Neural cell (in vitro differentiated cells): ENCODE results near the gene SVBP. TPM values are rescaled to one million over a fixed set of nuclear protein-coding genes. Genes with fewer than 3 reads are reported as not detected.
"Not testable (repeated sequence)": the region's sequence is repeated elsewhere in the genome, so short reads cannot be mapped to it uniquely, and the experiment has no call there.

Experiments used
- H2AFZ ChIP-seq: fragments of 200-600, 300-800 bp; sonication (generic), shearing (Covaris generic); 2 replicates; pipeline ENCODE4 v1.6.0; 2014; ENCODE audit warnings: low read depth, mild to moderate bottlenecking, antibody characterized with exemption, low read length, moderate library complexity
- H3F3A ChIP-seq: fragments of 200-600 bp; shearing (Covaris generic); 2 replicates; pipeline ENCODE4 v1.6.1; 2016; ENCODE audit warnings: mild to moderate bottlenecking, moderate library complexity, mixed read lengths, antibody characterized with exemption, low read length; ENCODE audit not compliant: insufficient read depth, poor library complexity, severe bottlenecking
- H3K27ac ChIP-seq: fragments of 200-600, 300-800 bp; sonication (generic), shearing (Covaris generic); 2 replicates; pipeline ENCODE4 v1.5.1; 2014; ENCODE audit warnings: mild to moderate bottlenecking, low read length, moderate library complexity
- H3K27me3 ChIP-seq: fragments of 300-800, 200-600 bp; sonication (generic), shearing (Covaris generic); 2 replicates; pipeline ENCODE4 v1.6.0; 2014; ENCODE audit warnings: mild to moderate bottlenecking, low read depth, low read length, moderate library complexity; ENCODE audit not compliant: insufficient read depth
- H3K36me3 ChIP-seq: fragments of 300-800, 200-600 bp; sonication (generic), shearing (Covaris generic); 2 replicates; pipeline ENCODE4 v1.5.1; 2014; ENCODE audit warnings: mild to moderate bottlenecking, antibody characterized with exemption, low read length, moderate library complexity; ENCODE audit not compliant: insufficient read depth
- H3K4me2 ChIP-seq: fragments of 300-800, 200-600 bp; sonication (generic), shearing (Covaris generic); 2 replicates; pipeline ENCODE4 v1.6.0; 2014; ENCODE audit warnings: mild to moderate bottlenecking, low read length
- H3K4me3 ChIP-seq: fragments of 300-800, 200-600 bp; sonication (generic), shearing (Covaris generic); 2 replicates; pipeline ENCODE4 v1.5.1; 2014; ENCODE audit warnings: mild to moderate bottlenecking, low read length, moderate library complexity
- H3K79me2 ChIP-seq: fragments of 200-600 bp; shearing (Covaris generic); replicated peaks from 2 replicates; pipeline ENCODE4 v1.6.0; 2014; ENCODE audit warnings: mild to moderate bottlenecking, low read length, moderate library complexity; ENCODE audit not compliant: insufficient read depth
- H3K9ac ChIP-seq: fragments of 300-800, 200-600 bp; sonication (generic), shearing (Covaris generic); 2 replicates; pipeline ENCODE4 v1.6.1; 2016; ENCODE audit warnings: mild to moderate bottlenecking, low read length, mixed read lengths
- H3K9me2 ChIP-seq: fragments of 200-600 bp; shearing (Covaris generic); 2 replicates; pipeline ENCODE4 v1.6.1; 2016; ENCODE audit warnings: mild to moderate bottlenecking, low read length, mixed read lengths; ENCODE audit not compliant: insufficient read depth
- H3K9me3 ChIP-seq: fragments of 200-600, 300-800 bp; sonication (generic), shearing (Covaris generic); 2 replicates; pipeline ENCODE4 v1.6.1; 2016; ENCODE audit warnings: mild to moderate bottlenecking, mixed run types, low read length, moderate library complexity, mixed read lengths
- H4K20me1 ChIP-seq: fragments of 200-600 bp; shearing (Covaris generic); 2 replicates; pipeline ENCODE4 v1.6.1; 2016; ENCODE audit warnings: mild to moderate bottlenecking, mixed run types; ENCODE audit not compliant: insufficient read depth
- CTCF ChIP-seq: fragments of 450-650 bp; IDR thresholded peaks from 2 replicates; pipeline ENCODE4 v1.5.1; 2014; ENCODE audit warnings: antibody characterized with exemption, mild to moderate bottlenecking, moderate library complexity; ENCODE audit not compliant: poor library complexity, severe bottlenecking
- EP300 ChIP-seq: fragments of 450-650 bp; conservative IDR thresholded peaks from 2 replicates; pipeline ENCODE4 v1.6.1; 2014; ENCODE audit warnings: antibody characterized with exemption, mild to moderate bottlenecking, moderate library complexity; ENCODE audit not compliant: poor library complexity, severe bottlenecking
- EZH2 ChIP-seq: fragments of 200-600, 300-800 bp; shearing (Covaris generic), sonication (generic); IDR thresholded peaks from 2 replicates; pipeline ENCODE4 v1.6.1; 2014; ENCODE audit warnings: antibody characterized with exemption, low read length, borderline replicate concordance, mild to moderate bottlenecking; ENCODE audit not compliant: insufficient read depth, poor library complexity, severe bottlenecking
- MXI1 ChIP-seq: fragments of 450-650 bp; conservative IDR thresholded peaks from 2 replicates; pipeline ENCODE4 v1.6.1; 2014; ENCODE audit warnings: antibody characterized with exemption, mild to moderate bottlenecking; ENCODE audit not compliant: poor library complexity, severe bottlenecking
- POLR2AphosphoS5 ChIP-seq: IDR thresholded peaks from 2 replicates; pipeline ENCODE4 v1.6.1; 2012
- RAD21 ChIP-seq: fragments of 450-650 bp; conservative IDR thresholded peaks from 2 replicates; pipeline ENCODE4 v1.6.1; 2014; ENCODE audit warnings: antibody characterized with exemption, mild to moderate bottlenecking, moderate library complexity
- SMC3 ChIP-seq: fragments of 450-650 bp; conservative IDR thresholded peaks from 2 replicates; pipeline ENCODE4 v1.6.1; 2014; ENCODE audit warnings: antibody characterized with exemption, mild to moderate bottlenecking, moderate library complexity; ENCODE audit not compliant: poor library complexity
- TAF1 ChIP-seq: IDR thresholded peaks from 2 replicates; pipeline ENCODE4 v1.6.1; 2012; ENCODE audit warnings: low read depth
- polyA plus RNA-seq: library from polyadenylated mRNA; depleted of rRNA; stranded (reverse); fragments of >200 nt; gene quantifications from 2 replicates; pipeline ENCODE4 v1.2.3, GENCODE V29; 2014
- TF ChIP-seq, protein P1 (sequence below): IDR thresholded peaks from 2 replicates; pipeline ENCODE4 v1.6.1; 2012; ENCODE audit warnings: borderline replicate concordance

The SVBP gene
- polyA plus RNA-seq, 1 donor from 2014 or later = 231 TPM

DNA sequence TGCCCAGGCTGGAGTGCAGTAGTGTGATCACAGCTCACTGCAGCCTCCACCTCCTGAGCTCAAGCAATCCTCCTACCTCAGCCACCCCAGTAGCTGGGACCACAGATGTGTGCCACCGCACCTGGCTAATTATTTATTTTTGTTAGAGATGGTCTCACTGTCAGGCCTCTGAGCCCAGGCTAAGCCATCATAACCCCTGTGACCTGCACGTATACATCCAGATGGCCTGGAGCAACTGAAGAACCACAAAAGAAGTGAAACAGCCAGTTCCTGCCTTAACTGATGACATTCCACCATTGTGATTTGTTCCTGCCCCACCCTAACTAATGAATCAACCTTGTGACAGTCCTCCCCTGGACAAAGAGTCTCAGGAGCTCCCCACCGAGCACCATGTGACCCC, 39.4 kb upstream of the SVBP start:
- not testable (repeated sequence) for H2AFZ ChIP-seq, H3K27me3 ChIP-seq, H4K20me1 ChIP-seq, H3K9ac ChIP-seq, H3K27ac ChIP-seq, H3K4me3 ChIP-seq, H3K9me3 ChIP-seq, H3K9me2 ChIP-seq, H3F3A ChIP-seq, H3K36me3 ChIP-seq, H3K4me2 ChIP-seq, H3K79me2 ChIP-seq

GRCh38 chr1:42853116-42853884, 36.1 kb upstream of the SVBP start:
- H3K79me2 ChIP-seq = peaks cover under 1% of the 10 kb centered on the region
- no peaks in the 10 kb centered on the region for H3K9me2 ChIP-seq
- no peak overlapping the region for H3K4me2 ChIP-seq
- H4K20me1 ChIP-seq = no peaks in the 10 kb centered on the region
- no peak overlapping the region for H3K27ac ChIP-seq
- H2AFZ ChIP-seq = no peak overlapping the region
- H3K27me3 ChIP-seq = no peaks in the 10 kb centered on the region
- H3F3A ChIP-seq = no peaks in the 10 kb centered on the region
- no peak overlapping the region for H3K9ac ChIP-seq
- no peak overlapping the region for H3K4me3 ChIP-seq
- no peaks in the 10 kb centered on the region for H3K9me3 ChIP-seq
- TF ChIP-seq MXI1 = no peak
- TF ChIP-seq EP300 = no peak
- no peak for TF ChIP-seq RAD21
- TF ChIP-seq, protein P1, sequence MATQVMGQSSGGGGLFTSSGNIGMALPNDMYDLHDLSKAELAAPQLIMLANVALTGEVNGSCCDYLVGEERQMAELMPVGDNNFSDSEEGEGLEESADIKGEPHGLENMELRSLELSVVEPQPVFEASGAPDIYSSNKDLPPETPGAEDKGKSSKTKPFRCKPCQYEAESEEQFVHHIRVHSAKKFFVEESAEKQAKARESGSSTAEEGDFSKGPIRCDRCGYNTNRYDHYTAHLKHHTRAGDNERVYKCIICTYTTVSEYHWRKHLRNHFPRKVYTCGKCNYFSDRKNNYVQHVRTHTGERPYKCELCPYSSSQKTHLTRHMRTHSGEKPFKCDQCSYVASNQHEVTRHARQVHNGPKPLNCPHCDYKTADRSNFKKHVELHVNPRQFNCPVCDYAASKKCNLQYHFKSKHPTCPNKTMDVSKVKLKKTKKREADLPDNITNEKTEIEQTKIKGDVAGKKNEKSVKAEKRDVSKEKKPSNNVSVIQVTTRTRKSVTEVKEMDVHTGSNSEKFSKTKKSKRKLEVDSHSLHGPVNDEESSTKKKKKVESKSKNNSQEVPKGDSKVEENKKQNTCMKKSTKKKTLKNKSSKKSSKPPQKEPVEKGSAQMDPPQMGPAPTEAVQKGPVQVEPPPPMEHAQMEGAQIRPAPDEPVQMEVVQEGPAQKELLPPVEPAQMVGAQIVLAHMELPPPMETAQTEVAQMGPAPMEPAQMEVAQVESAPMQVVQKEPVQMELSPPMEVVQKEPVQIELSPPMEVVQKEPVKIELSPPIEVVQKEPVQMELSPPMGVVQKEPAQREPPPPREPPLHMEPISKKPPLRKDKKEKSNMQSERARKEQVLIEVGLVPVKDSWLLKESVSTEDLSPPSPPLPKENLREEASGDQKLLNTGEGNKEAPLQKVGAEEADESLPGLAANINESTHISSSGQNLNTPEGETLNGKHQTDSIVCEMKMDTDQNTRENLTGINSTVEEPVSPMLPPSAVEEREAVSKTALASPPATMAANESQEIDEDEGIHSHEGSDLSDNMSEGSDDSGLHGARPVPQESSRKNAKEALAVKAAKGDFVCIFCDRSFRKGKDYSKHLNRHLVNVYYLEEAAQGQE = no peak
- TF ChIP-seq CTCF = no peak
- TF ChIP-seq EZH2 = no peak
- TF ChIP-seq SMC3 = no peak
- no peak for TF ChIP-seq TAF1
- no peak for TF ChIP-seq POLR2AphosphoS5
- H3K36me3 ChIP-seq = peaks cover 5% of the 10 kb centered on the region
